Vagina (tissue), 2 donors: ENCODE results near the gene DPP10.

ENCODE experiments used
- CTCF ChIP-seq, 3 experiments: fragments of 450-650 bp in 2 of 3; fragments of 200-600 bp in 1 of 3; sonication (generic) in 1 of 3; IDR thresholded peaks; one replicate each; pipeline ENCODE4 v1.5.1; 2017 to 2019; ENCODE audit warnings: antibody characterized with exemption in 3 of 3, mild to moderate bottlenecking in 2 of 3, moderate library complexity in 2 of 3
- POLR2A ChIP-seq, 2 donors: fragments of 450-650 bp; IDR thresholded peaks; one replicate each; pipeline ENCODE4 v1.6.1; 2017; ENCODE audit warnings: antibody characterized with exemption in 2 of 2, mild to moderate bottlenecking in 2 of 2, moderate library complexity in 2 of 2
- POLR2AphosphoS5 ChIP-seq, 2 donors: sonication (generic); formaldehyde crosslinking; IDR thresholded peaks; one replicate each; pipeline ENCODE4 v1.9.0; 2017; ENCODE audit warnings: antibody characterized with exemption in 2 of 2, mild to moderate bottlenecking in 2 of 2, low read depth in 1 of 2; ENCODE audit not compliant: insufficient read depth in 1 of 2

- TF ChIP-seq POLR2A (IDR thresholded peaks at IDR 0.05) (no peak), POLR2AphosphoS5 (IDR thresholded peaks at IDR 0.05; ENCODE audit: insufficient read depth in 1 of 2, low read depth in 1 of 2) (no peak), CTCF (IDR thresholded peaks at IDR 0.05) (no peak)
Measured at GRCh38 chr2:115443539-115444185, 1001.2 kb downstream of the DPP10 start.
